Nephron progenitor cell (in vitro differentiated cells): ENCODE measurements around the gene PPARA.
A peak's percentile ranks its signal among the peaks of the same experiment; 100 is the strongest.

Experiments used
- DNase-seq: peaks from one replicate; pipeline ENCODE4 v3.0.0; 2021
- H3K27ac Mint-ChIP-seq: 2 replicates; pipeline ENCODE4 v1.8.0; 2021; ENCODE audit warnings: mild to moderate bottlenecking, moderate library complexity, mixed read lengths
- H3K27me3 Mint-ChIP-seq: 2 replicates; pipeline ENCODE4 v1.8.0; 2021; ENCODE audit warnings: mild to moderate bottlenecking, low read depth, mixed read lengths; ENCODE audit not compliant: poor library complexity
- H3K36me3 Mint-ChIP-seq: 2 replicates; pipeline ENCODE4 v1.8.0; 2021; ENCODE audit warnings: low read depth, mixed read lengths
- H3K4me1 Mint-ChIP-seq: 2 replicates; pipeline ENCODE4 v1.8.0; 2021; ENCODE audit warnings: mixed read lengths
- H3K4me3 Mint-ChIP-seq: 2 replicates; pipeline ENCODE4 v1.8.0; 2021; ENCODE audit warnings: mild to moderate bottlenecking, moderate library complexity, mixed read lengths
- H3K9me3 Mint-ChIP-seq: 2 replicates; pipeline ENCODE4 v1.8.0; 2021; ENCODE audit warnings: mild to moderate bottlenecking, moderate library complexity, mixed read lengths
- TF ChIP-seq, protein P1 (sequence below): fragments of 200-600 bp; sonication (generic); IDR thresholded peaks from 2 replicates; pipeline ENCODE4 v1.5.0; 2021; ENCODE audit warnings: antibody characterized with exemption

Gene PPARA

GRCh38 chr22:46115755-46116490 is 34.4 kb upstream of the PPARA start:
- Mint-ChIP-seq H3K4me3 (no peak overlapping the region), H3K36me3 (no peaks in the 10 kb centered on the region), H3K9me3 (no peaks in the 10 kb centered on the region), H3K4me1 (peaks cover 6% of the 10 kb centered on the region), H3K27me3 (peaks cover 10% of the 10 kb centered on the region), H3K27ac (no peak overlapping the region)
- TF ChIP-seq, protein P1, sequence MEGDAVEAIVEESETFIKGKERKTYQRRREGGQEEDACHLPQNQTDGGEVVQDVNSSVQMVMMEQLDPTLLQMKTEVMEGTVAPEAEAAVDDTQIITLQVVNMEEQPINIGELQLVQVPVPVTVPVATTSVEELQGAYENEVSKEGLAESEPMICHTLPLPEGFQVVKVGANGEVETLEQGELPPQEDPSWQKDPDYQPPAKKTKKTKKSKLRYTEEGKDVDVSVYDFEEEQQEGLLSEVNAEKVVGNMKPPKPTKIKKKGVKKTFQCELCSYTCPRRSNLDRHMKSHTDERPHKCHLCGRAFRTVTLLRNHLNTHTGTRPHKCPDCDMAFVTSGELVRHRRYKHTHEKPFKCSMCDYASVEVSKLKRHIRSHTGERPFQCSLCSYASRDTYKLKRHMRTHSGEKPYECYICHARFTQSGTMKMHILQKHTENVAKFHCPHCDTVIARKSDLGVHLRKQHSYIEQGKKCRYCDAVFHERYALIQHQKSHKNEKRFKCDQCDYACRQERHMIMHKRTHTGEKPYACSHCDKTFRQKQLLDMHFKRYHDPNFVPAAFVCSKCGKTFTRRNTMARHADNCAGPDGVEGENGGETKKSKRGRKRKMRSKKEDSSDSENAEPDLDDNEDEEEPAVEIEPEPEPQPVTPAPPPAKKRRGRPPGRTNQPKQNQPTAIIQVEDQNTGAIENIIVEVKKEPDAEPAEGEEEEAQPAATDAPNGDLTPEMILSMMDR, result no peak
- DNase-seq, result no peak

- H3K36me3 Mint-ChIP-seq, result no peaks in the 10 kb centered on the region
- TF ChIP-seq, protein P1, result peak; percentile 69
- no peaks in the 10 kb centered on the region for H3K9me3 Mint-ChIP-seq
- no peak overlapping the region for H3K27ac Mint-ChIP-seq
- H3K4me1 Mint-ChIP-seq, result peaks cover 6% of the 10 kb centered on the region
- DNase-seq, result peak; percentile 98
- peaks cover 10% of the 10 kb centered on the region for H3K27me3 Mint-ChIP-seq
- no peak overlapping the region for H3K4me3 Mint-ChIP-seq
Observed at GRCh38 chr22:46116491-46116958, 33.8 kb upstream of the PPARA start.

DNA sequence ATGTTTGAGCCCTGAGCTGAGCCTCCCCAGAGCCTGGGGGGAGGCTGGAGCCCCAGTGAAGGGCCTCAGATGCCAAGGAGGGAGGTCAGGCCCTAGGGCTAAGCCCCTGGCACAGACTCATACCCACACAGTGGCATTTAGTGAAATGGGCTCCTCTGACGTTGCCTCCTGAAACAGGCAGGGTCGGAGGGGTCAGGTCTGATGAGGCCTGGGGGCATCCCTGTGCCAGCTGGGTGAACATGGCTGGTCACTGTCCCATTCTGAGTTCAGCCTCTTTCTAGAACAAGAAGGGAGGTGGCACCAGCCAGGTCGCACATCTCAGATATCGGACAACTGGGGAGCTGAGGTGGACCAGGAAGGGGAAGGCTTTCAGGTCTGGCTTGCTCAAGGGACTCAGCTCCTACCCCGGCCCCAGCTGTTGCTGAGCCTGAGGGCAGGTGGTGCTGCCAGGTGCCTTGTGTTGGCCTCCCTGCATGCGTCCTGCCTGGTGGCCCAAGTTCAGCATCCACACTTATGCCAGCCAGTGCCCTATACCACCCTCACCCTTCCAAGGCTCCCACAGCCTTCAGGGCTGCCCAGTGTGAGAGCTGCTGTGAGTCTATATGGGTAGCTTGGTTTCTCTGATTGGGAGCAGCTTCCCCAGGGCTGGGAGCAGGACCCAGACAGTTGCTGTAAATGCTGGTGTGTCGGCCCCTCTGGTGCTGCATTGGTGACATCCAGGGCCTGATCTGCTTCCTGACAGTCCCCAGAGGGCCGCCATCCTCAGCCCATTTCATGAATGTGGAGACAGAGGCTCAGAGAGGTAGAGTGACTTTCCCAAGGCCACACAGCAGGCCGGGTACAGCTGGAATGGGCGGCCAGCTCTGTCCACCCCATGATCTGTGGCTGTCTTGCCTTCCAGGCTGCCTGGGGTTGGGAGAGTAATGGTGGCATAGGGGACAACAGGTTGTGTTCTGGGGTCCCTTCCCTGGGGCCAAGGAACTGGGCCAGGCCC is 32.8 kb upstream of the PPARA start:
- DNase-seq, result no peak
- no peaks in the 10 kb centered on the region for H3K9me3 Mint-ChIP-seq
- peaks cover 3% of the 10 kb centered on the region for H3K4me1 Mint-ChIP-seq
- H3K27me3 Mint-ChIP-seq, result peaks cover 10% of the 10 kb centered on the region
- H3K36me3 Mint-ChIP-seq, result no peaks in the 10 kb centered on the region
- no peak overlapping the region for H3K27ac Mint-ChIP-seq
- TF ChIP-seq, protein P1, result no peak
- H3K4me3 Mint-ChIP-seq, result no peak overlapping the region

GRCh38 chr22:46119093-46119728 is 31.1 kb upstream of the PPARA start:
- no peak overlapping the region for H3K4me3 Mint-ChIP-seq
- no peaks in the 10 kb centered on the region for H3K9me3 Mint-ChIP-seq
- no peak overlapping the region for H3K27ac Mint-ChIP-seq
- H3K27me3 Mint-ChIP-seq, result peaks cover 10% of the 10 kb centered on the region
- no peak for DNase-seq
- TF ChIP-seq, protein P1, result no peak
- no peaks in the 10 kb centered on the region for H3K36me3 Mint-ChIP-seq
- H3K4me1 Mint-ChIP-seq, result no peaks in the 10 kb centered on the region

DNA sequence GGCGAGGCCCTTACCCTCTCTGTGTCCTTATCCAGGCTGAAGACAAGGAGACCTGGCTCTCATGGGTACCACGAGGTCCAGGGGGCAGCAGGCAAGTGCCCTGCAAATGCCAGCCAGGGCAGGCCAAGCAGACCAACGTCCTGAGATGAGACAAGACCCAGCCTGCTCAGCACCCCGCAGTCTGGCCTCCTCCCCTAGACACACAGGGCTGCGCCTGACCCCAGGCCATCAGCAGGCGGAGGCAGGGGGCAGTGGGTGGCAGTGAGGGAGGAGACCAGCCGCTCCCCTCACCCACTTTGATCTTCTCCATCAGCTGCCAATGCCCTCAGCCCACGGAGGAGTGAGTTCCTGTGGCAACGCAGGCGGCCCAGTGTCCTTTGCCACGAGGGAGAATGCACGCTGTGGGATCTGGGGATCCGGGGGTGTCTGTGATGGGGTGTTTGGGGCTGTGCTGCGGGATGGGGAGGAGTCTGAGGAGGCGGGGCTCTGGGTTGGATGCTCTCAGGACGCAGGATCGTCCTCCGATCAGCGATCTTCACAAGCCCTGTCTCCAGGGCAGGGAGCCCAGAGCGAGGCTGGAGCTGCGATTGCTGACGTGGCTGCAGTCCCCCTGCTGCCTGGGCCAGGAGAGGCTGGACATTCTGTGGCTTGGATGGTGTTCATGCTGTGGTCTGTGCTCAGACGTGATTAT is 30.5 kb upstream of the PPARA start:
- TF ChIP-seq, protein P1, result no peak
- H3K27ac Mint-ChIP-seq, result no peak overlapping the region
- H3K36me3 Mint-ChIP-seq, result no peaks in the 10 kb centered on the region
- H3K9me3 Mint-ChIP-seq, result no peaks in the 10 kb centered on the region
- peaks cover 10% of the 10 kb centered on the region for H3K27me3 Mint-ChIP-seq
- H3K4me1 Mint-ChIP-seq, result peaks cover 4% of the 10 kb centered on the region
- DNase-seq, result no peak
- H3K4me3 Mint-ChIP-seq, result no peak overlapping the region
